Lung (tissue), 12 donors: ENCODE results near the gene DENND1A. TPM values are rescaled to one million over a fixed set of nuclear protein-coding genes. Genes with fewer than 3 reads are reported as not detected.

ENCODE experiments used
- ATAC-seq: fragments of 200-7000 bp; cut with Tn5 transposase; one replicate; pipeline ENCODE4 v1.9.1; 2020; ENCODE audit warnings: moderate number of reproducible peaks; ENCODE audit not compliant: insufficient read depth, low FRiP score
- DNase-seq, 3 donors: peaks; one replicate each; pipeline ENCODE4 v3.0.0-alpha.2; 2013 to 2017
- H3K27ac ChIP-seq, 2 donors: one replicate each; pipeline ENCODE4 v1.5.1; 2013; ENCODE audit warnings: mild to moderate bottlenecking in 2 of 2, moderate library complexity in 2 of 2, control low read depth in 1 of 2, inconsistent platforms in 1 of 2, low read depth in 1 of 2, low read length in 1 of 2
- H3K27me3 ChIP-seq, 3 donors: one replicate each; pipeline ENCODE4 v1.5.1; 2013; ENCODE audit warnings: low read length in 2 of 3; ENCODE audit not compliant: control insufficient read depth in 3 of 3, insufficient read depth in 3 of 3
- H3K36me3 ChIP-seq, 4 donors: one replicate each; pipeline ENCODE4 v1.5.1; 2013; ENCODE audit warnings: low read length in 4 of 4, mild to moderate bottlenecking in 1 of 4, moderate library complexity in 1 of 4; ENCODE audit not compliant: control insufficient read depth in 4 of 4, insufficient read depth in 4 of 4
- H3K4me1 ChIP-seq, 5 donors: one replicate each; pipeline ENCODE4 v1.5.1; 2013; ENCODE audit warnings: low read length in 5 of 5, mild to moderate bottlenecking in 2 of 5, moderate library complexity in 1 of 5; ENCODE audit not compliant: control insufficient read depth in 5 of 5, insufficient read depth in 5 of 5
- H3K4me3 ChIP-seq: one replicate; pipeline ENCODE4 v1.5.1; 2013; ENCODE audit warnings: mild to moderate bottlenecking, control low read depth, moderate library complexity
- H3K9ac ChIP-seq, 2 donors: one replicate each; pipeline ENCODE4 v1.5.1; 2013; ENCODE audit warnings: low read length in 2 of 2, control low read depth in 1 of 2; ENCODE audit not compliant: insufficient read depth in 1 of 2
- H3K9me3 ChIP-seq, 4 donors: one replicate each; pipeline ENCODE4 v1.5.1; 2013; ENCODE audit warnings: low read length in 3 of 4, mild to moderate bottlenecking in 1 of 4, moderate library complexity in 1 of 4; ENCODE audit not compliant: control insufficient read depth in 4 of 4, insufficient read depth in 3 of 4
- CTCF ChIP-seq: IDR thresholded peaks from 2 replicates; pipeline ENCODE4 v1.5.1; 2012; ENCODE audit warnings: mild to moderate bottlenecking; ENCODE audit errors: control extremely low read depth, extremely low read depth
- WGBS, 2 donors: extraction: QIAGEN DNeasy Blood & Tissue Kit; methylation state at CpG; one replicate each; pipeline ENCODE4 v1.1.7; 2013; 5-methylcytosine and 5-hydroxymethylcytosine counted together
- polyA plus RNA-seq, 2 donors: library from polyadenylated mRNA; stranded (reverse); fragments of 200-250 nt; gene quantifications; one replicate each; pipeline ENCODE4 v1.2.1, GENCODE V29; 2013
- total RNA-seq, 2 donors: library from RNA; depleted of rRNA in 1 of 2; stranded (reverse); fragments of >200 nt in 1 of 2; gene quantifications; one replicate each; pipeline ENCODE4 v1.2.1, GENCODE V29; 2014 to 2021
- donor health status: control.
- donor health status: control.
- donor health status: Bipolar disorder and iron deficiency.
- donor health status: healthy.
- donor health status: DM: yes; HTN: yes; CAD: no.

DENND1A gene
- total and polyA plus RNA-seq, 4 donors: 5.7 to 29.8 (median 14.5) TPM

GRCh38 chr9:123848447-123849085, 81.4 kb downstream of the DENND1A start:
- Histone ChIP-seq H3K9me3 (peaks cover 0 to 24% (median 2%) of the 10 kb centered on the region in 4 donors), H3K27me3 (no peaks in the 10 kb centered on the region), H3K27ac (no peak overlapping the region), H3K4me1 (no peaks in the 10 kb centered on the region), H3K4me3 (no peak overlapping the region), H3K36me3 (peaks cover 0 to 4% (median 1%) of the 10 kb centered on the region in 4 donors), H3K9ac (no peak overlapping the region)
- no peak for TF ChIP-seq CTCF
- DNase-seq (no peak), ATAC-seq (no peak)
- 96 to 100% methylated on average over 3 of the region's 3 CpGs for WGBS, 2 donors

- DNase-seq: no peak
- Histone ChIP-seq H3K4me1 (no peaks in the 10 kb centered on the region), H3K9me3 (peaks cover 0 to 33% (median 2%) of the 10 kb centered on the region in 4 donors), H3K9ac (no peak overlapping the region), H3K27me3 (no peaks in the 10 kb centered on the region), H3K4me3 (no peak overlapping the region), H3K36me3 (peaks cover 0 to 4% (median 1%) of the 10 kb centered on the region in 4 donors), H3K27ac (no peak overlapping the region)
- no peak for TF ChIP-seq CTCF
- no peak for ATAC-seq
These were observed 83.0 kb downstream of the DENND1A start for GRCh38 chr9:123846966-123847365.

- ATAC-seq (no peak), DNase-seq (no peak)
- 98 to 99% methylated on average over 4 of the region's 4 CpGs for WGBS, 2 donors
- Histone ChIP-seq H3K27ac (no peak overlapping the region), H3K36me3 (peaks cover 0 to 4% (median 1%) of the 10 kb centered on the region in 4 donors), H3K9me3 (peaks cover 0 to 33% (median 2%) of the 10 kb centered on the region in 4 donors), H3K4me3 (no peak overlapping the region), H3K9ac (no peak overlapping the region), H3K4me1 (peaks cover 0 to 2% (median 0%) of the 10 kb centered on the region in 5 donors), H3K27me3 (no peaks in the 10 kb centered on the region)
- TF ChIP-seq CTCF: no peak
These were observed 86.2 kb downstream of the DENND1A start for GRCh38 chr9:123843703-123844102.

GRCh38 chr9:123835821-123836220, 94.1 kb downstream of the DENND1A start:
- Histone ChIP-seq H3K36me3 (no peaks in the 10 kb centered on the region), H3K27ac (no peak overlapping the region), H3K4me1 (peaks cover 0 to 12% (median 6%) of the 10 kb centered on the region in 5 donors), H3K27me3 (no peaks in the 10 kb centered on the region), H3K9me3 (peaks cover 0 to 2% (median 0%) of the 10 kb centered on the region in 4 donors), H3K4me3 (no peak overlapping the region), H3K9ac (no peak overlapping the region)
- no peak for TF ChIP-seq CTCF
- WGBS, 2 donors: 46 to 81% methylated on average over 1 of the region's 1 CpG
- ATAC-seq: no peak
- no peak for DNase-seq
